HEK293T (cell line): Measurements from ENCODE around the gene HCK.

ENCODE experiments used
- BHLHE40 ChIP-seq: fragments of 450-650 bp; IDR thresholded peaks from 2 replicates; pipeline ENCODE4 v1.6.1; 2016; ENCODE audit warnings: mild to moderate bottlenecking, moderate library complexity, borderline replicate concordance
- TF ChIP-seq, protein P1 (sequence below): fragments of 450-650 bp; IDR thresholded peaks from 2 replicates; pipeline ENCODE4 v1.6.1; 2016

GRCh38 chr20:32091888-32092346 is 39.9 kb downstream of the HCK start:
- TF ChIP-seq BHLHE40 = no peak
- TF ChIP-seq, protein P1, sequence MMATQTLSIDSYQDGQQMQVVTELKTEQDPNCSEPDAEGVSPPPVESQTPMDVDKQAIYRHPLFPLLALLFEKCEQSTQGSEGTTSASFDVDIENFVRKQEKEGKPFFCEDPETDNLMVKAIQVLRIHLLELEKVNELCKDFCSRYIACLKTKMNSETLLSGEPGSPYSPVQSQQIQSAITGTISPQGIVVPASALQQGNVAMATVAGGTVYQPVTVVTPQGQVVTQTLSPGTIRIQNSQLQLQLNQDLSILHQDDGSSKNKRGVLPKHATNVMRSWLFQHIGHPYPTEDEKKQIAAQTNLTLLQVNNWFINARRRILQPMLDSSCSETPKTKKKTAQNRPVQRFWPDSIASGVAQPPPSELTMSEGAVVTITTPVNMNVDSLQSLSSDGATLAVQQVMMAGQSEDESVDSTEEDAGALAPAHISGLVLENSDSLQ = no peak
